ENCODE results near the gene ST7.

The ST7 gene

DNA sequence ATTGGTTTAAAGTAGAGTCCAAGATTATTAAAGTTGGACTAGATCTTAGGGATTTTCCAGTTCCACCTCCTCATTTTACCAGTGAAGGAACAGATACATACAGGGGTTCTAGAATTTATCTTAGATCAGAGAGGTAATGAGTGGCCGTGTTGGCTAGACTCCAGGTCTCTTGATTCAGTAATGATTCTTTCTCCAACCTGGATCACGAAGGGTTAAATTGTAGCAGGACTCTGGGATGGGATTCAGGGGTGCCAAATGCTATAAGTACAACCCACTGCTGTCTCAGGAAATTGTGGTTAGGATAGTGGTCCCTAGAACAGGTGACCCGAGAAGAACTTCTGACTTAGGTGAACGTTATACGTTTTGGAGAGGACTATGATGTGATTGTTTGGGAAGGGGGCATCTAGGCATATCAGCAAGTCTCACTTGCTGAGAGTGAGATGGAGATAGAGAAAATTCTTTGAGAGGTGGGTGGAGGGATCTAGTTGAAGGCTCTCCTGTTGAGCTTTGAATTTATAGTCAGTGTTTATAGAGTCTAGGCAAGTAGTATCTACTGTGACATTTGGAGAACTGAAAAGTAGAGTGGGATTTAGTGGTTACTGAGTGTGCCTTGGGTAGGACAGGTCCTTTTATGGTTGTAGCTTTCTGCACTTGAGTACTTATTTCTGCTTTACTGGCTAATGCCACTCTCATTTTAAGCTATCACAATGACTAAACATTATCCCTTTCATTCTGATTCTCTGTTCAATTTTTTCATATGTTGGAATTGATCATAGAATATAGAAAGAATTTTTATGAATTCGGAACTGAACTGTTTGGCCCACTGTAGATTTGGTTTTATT is 58.3 kb downstream of the ST7 start:
- TF ChIP-seq ZNF70 (CRISPR knock-in tag; IDR thresholded peaks at IDR 0.05) (no peak), OSR1 (CRISPR knock-in tag; IDR thresholded peaks at IDR 0.05) (no peak), ESRRG (CRISPR knock-in tag; IDR thresholded peaks at IDR 0.05) (no peak), ISL1 (CRISPR knock-in tag; IDR thresholded peaks at IDR 0.05) (no peak), ZFP3 (CRISPR knock-in tag; IDR thresholded peaks at IDR 0.05) (no peak), BACH2 (CRISPR knock-in tag; IDR thresholded peaks at IDR 0.05; ENCODE audit: borderline replicate concordance) (no peak), TCF4 (CRISPR knock-in tag; IDR thresholded peaks at IDR 0.05; ENCODE audit: borderline replicate concordance) (no peak), ZFP30 (CRISPR knock-in tag; IDR thresholded peaks at IDR 0.05) (no peak), CSRNP3 (CRISPR knock-in tag; IDR thresholded peaks at IDR 0.05) (no peak), ZNF565 (CRISPR knock-in tag; conservative IDR thresholded peaks at IDR 0.05; ENCODE audit: low read depth) (no peak), ZC3H10 (CRISPR knock-in tag; IDR thresholded peaks at IDR 0.05) (no peak)
- ATAC-seq, result no peak

GRCh38 chr7:117012284-117012683 is 59.0 kb downstream of the ST7 start:
- no peak; the same call in 2 of the 3 replicates for ATAC-seq
- TF ChIP-seq ZFP30 (CRISPR knock-in tag; IDR thresholded peaks at IDR 0.05), result no peak
- TF ChIP-seq ZNF70 (CRISPR knock-in tag; IDR thresholded peaks at IDR 0.05), result no peak
- no peak for TF ChIP-seq ZNF565 (CRISPR knock-in tag; conservative IDR thresholded peaks at IDR 0.05; ENCODE audit: low read depth)
- TF ChIP-seq ISL1 (CRISPR knock-in tag; IDR thresholded peaks at IDR 0.05), result no peak
- no peak for TF ChIP-seq ZFP3 (CRISPR knock-in tag; IDR thresholded peaks at IDR 0.05)
- TF ChIP-seq, protein P1, sequence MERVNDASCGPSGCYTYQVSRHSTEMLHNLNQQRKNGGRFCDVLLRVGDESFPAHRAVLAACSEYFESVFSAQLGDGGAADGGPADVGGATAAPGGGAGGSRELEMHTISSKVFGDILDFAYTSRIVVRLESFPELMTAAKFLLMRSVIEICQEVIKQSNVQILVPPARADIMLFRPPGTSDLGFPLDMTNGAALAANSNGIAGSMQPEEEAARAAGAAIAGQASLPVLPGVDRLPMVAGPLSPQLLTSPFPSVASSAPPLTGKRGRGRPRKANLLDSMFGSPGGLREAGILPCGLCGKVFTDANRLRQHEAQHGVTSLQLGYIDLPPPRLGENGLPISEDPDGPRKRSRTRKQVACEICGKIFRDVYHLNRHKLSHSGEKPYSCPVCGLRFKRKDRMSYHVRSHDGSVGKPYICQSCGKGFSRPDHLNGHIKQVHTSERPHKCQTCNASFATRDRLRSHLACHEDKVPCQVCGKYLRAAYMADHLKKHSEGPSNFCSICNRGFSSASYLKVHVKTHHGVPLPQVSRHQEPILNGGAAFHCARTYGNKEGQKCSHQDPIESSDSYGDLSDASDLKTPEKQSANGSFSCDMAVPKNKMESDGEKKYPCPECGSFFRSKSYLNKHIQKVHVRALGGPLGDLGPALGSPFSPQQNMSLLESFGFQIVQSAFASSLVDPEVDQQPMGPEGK (CRISPR knock-in tag; IDR thresholded peaks at IDR 0.05; ENCODE audit: borderline replicate concordance), result no peak
- TF ChIP-seq, protein P2, sequence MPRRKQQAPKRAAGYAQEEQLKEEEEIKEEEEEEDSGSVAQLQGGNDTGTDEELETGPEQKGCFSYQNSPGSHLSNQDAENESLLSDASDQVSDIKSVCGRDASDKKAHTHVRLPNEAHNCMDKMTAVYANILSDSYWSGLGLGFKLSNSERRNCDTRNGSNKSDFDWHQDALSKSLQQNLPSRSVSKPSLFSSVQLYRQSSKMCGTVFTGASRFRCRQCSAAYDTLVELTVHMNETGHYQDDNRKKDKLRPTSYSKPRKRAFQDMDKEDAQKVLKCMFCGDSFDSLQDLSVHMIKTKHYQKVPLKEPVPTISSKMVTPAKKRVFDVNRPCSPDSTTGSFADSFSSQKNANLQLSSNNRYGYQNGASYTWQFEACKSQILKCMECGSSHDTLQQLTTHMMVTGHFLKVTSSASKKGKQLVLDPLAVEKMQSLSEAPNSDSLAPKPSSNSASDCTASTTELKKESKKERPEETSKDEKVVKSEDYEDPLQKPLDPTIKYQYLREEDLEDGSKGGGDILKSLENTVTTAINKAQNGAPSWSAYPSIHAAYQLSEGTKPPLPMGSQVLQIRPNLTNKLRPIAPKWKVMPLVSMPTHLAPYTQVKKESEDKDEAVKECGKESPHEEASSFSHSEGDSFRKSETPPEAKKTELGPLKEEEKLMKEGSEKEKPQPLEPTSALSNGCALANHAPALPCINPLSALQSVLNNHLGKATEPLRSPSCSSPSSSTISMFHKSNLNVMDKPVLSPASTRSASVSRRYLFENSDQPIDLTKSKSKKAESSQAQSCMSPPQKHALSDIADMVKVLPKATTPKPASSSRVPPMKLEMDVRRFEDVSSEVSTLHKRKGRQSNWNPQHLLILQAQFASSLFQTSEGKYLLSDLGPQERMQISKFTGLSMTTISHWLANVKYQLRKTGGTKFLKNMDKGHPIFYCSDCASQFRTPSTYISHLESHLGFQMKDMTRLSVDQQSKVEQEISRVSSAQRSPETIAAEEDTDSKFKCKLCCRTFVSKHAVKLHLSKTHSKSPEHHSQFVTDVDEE (CRISPR knock-in tag; IDR thresholded peaks at IDR 0.05), result no peak
- no peak for TF ChIP-seq TOX (CRISPR knock-in tag; IDR thresholded peaks at IDR 0.05; ENCODE audit: borderline replicate concordance)

DNA sequence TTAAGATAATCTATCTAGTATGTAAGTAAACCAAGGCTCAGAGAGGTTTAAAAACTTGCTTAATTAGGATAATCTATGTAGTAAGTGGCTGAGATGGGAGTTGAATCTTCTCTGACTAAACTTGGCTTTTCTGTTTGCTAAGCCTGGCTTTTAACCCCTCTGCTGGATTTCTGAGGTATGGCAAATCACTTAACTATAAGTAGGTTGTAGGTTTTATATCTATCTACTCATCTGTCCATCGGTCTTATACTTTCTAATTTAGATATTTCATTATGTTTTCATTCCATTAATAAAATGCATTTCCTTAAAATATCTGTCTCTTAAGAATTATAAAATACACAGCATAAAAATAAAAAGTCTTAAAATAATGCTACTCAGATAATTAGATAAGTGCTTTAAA is 59.4 kb downstream of the ST7 start:
- no peak for TF ChIP-seq CREB5 (CRISPR knock-in tag; IDR thresholded peaks at IDR 0.05; ENCODE audit: low read depth)
- no peak for TF ChIP-seq TOX (CRISPR knock-in tag; IDR thresholded peaks at IDR 0.05; ENCODE audit: borderline replicate concordance)
- no peak for TF ChIP-seq GLIS3 (CRISPR knock-in tag; IDR thresholded peaks at IDR 0.05)
- no peak for TF ChIP-seq TCF4 (CRISPR knock-in tag; IDR thresholded peaks at IDR 0.05; ENCODE audit: borderline replicate concordance)
- no peak for TF ChIP-seq POU6F1 (CRISPR knock-in tag; IDR thresholded peaks at IDR 0.05; ENCODE audit: borderline replicate concordance, low read depth)
- TF ChIP-seq, protein P1 (CRISPR knock-in tag; IDR thresholded peaks at IDR 0.05; ENCODE audit: borderline replicate concordance), result no peak
- TF ChIP-seq BACH2 (CRISPR knock-in tag; IDR thresholded peaks at IDR 0.05; ENCODE audit: borderline replicate concordance), result no peak
- no peak for TF ChIP-seq ESRRG (CRISPR knock-in tag; IDR thresholded peaks at IDR 0.05)
- no peak for TF ChIP-seq ZFP3 (CRISPR knock-in tag; IDR thresholded peaks at IDR 0.05)
- TF ChIP-seq RARB (CRISPR knock-in tag; IDR thresholded peaks at IDR 0.05), result no peak
- TF ChIP-seq ISL1 (CRISPR knock-in tag; IDR thresholded peaks at IDR 0.05), result no peak
- no peak for TF ChIP-seq OSR1 (CRISPR knock-in tag; IDR thresholded peaks at IDR 0.05)
- TF ChIP-seq ZNF70 (CRISPR knock-in tag; IDR thresholded peaks at IDR 0.05), result no peak
- ATAC-seq, result peak; percentile 80

All from SK-N-SH treated with all-trans-retinoic acid at 6 μM for 48 hours (cell line).